ENCODE results near the gene UGT3A2. TPM values are rescaled to one million over a fixed set of nuclear protein-coding genes. Genes with fewer than 3 reads are reported as not detected.

Gene UGT3A2
- polyA plus RNA-seq, 1 experiment: not detected

GRCh38 chr5:36096486-36096885, 29.8 kb upstream of the UGT3A2 start:
- Histone ChIP-seq H3K4me3 (ENCODE audit: low read depth, low read length) (no peak overlapping the region), H3K27me3 (ENCODE audit: control insufficient read depth, insufficient read depth, low read length) (no peaks in the 10 kb centered on the region), H3K9me3 (ENCODE audit: control insufficient read depth, insufficient read depth, low read length) (no peaks in the 10 kb centered on the region), H3K27ac (ENCODE audit: low read depth, low read length) (no peak overlapping the region)
- TF ChIP-seq CTCF (IDR thresholded peaks at IDR 0.05; ENCODE audit: low read depth, low read length): no peak
- CTCF ChIA-PET: interaction anchor here (3.3 kb wide), 1 partner anchor 17 kb away, joined by 25 read pairs; no protein-coding TSS in a partner anchor
- POLR2A ChIA-PET: no interaction called here
- no peak for DNase-seq (ENCODE audit: low read depth, low spot score)

- peak; percentile 47; the same call in 1 of the 2 replicates for TF ChIP-seq CTCF (IDR thresholded peaks at IDR 0.05; ENCODE audit: low read depth, low read length)
- POLR2A ChIA-PET: no interaction called here
Observed at GRCh38 chr5:36089989-36090388, 23.3 kb upstream of the UGT3A2 start.

GRCh38 chr5:36079200-36079781, 12.6 kb upstream of the UGT3A2 start:
- Histone ChIP-seq H3K27ac (ENCODE audit: low read depth, low read length) (no peak overlapping the region), H3K9me3 (ENCODE audit: control insufficient read depth, insufficient read depth, low read length) (no peaks in the 10 kb centered on the region; the same call in 1 of the 2 replicates), H3K27me3 (ENCODE audit: control insufficient read depth, insufficient read depth, low read length) (peaks cover 9% of the 10 kb centered on the region), H3K4me3 (ENCODE audit: low read depth, low read length) (no peak overlapping the region)
- POLR2A ChIA-PET: no interaction called here
- peak; percentile 77 for TF ChIP-seq CTCF (IDR thresholded peaks at IDR 0.05; ENCODE audit: low read depth, low read length)
- peak; percentile 10 for DNase-seq (ENCODE audit: low read depth, low spot score)
- CTCF ChIA-PET: interaction anchor here (0.6 to 2.8 kb wide), 67 partner anchors 10 to 877 kb away, joined by 3 to 77 read pairs (median 5); partner anchors contain the start of genes LMBRD2, RANBP3L, SKP2 and UGT3A2

More at GRCh38 chr5:36089989-36090388, 23.3 kb upstream of the UGT3A2 start:
- Histone ChIP-seq H3K27me3 (ENCODE audit: control insufficient read depth, insufficient read depth, low read length) (no peaks in the 10 kb centered on the region), H3K9me3 (ENCODE audit: control insufficient read depth, insufficient read depth, low read length) (no peaks in the 10 kb centered on the region), H3K4me3 (ENCODE audit: low read depth, low read length) (no peak overlapping the region), H3K27ac (ENCODE audit: low read depth, low read length) (no peak overlapping the region)
- CTCF ChIA-PET: interaction anchor here (0.6 to 9.2 kb wide), 10 partner anchors 8 to 1131 kb away, joined by 3 to 77 read pairs (median 3); no protein-coding TSS in a partner anchor
- no peak for DNase-seq (ENCODE audit: low read depth, low spot score)

GRCh38 chr5:36078430-36078829, 11.7 kb upstream of the UGT3A2 start:
- no peak overlapping the region for H3K4me3 ChIP-seq (ENCODE audit: low read depth, low read length)
- H3K27ac ChIP-seq (ENCODE audit: low read depth, low read length): no peak overlapping the region
- ChIA-PET POLR2A (no interaction called here), CTCF (interaction anchor here (0.6 to 2.8 kb wide), 62 partner anchors 9 to 876 kb away, joined by 3 to 77 read pairs (median 5); partner anchors contain the start of genes LMBRD2, RANBP3L, SKP2 and UGT3A2)
- no peak for DNase-seq (ENCODE audit: low read depth, low spot score)
- no peaks in the 10 kb centered on the region; the same call in 1 of the 2 replicates for H3K9me3 ChIP-seq (ENCODE audit: control insufficient read depth, insufficient read depth, low read length)
- no peak for TF ChIP-seq CTCF (IDR thresholded peaks at IDR 0.05; ENCODE audit: low read depth, low read length)
- H3K27me3 ChIP-seq (ENCODE audit: control insufficient read depth, insufficient read depth, low read length): peaks cover 9% of the 10 kb centered on the region

- POLR2A ChIA-PET: no interaction called here
Observed at GRCh38 chr5:36073595-36074216, 7.0 kb upstream of the UGT3A2 start.

More at GRCh38 chr5:36073595-36074216, 7.0 kb upstream of the UGT3A2 start:
- no peak for DNase-seq (ENCODE audit: low read depth, low spot score)
- Histone ChIP-seq H3K27ac (ENCODE audit: low read depth, low read length) (no peak overlapping the region), H3K9me3 (ENCODE audit: control insufficient read depth, insufficient read depth, low read length) (no peaks in the 10 kb centered on the region; the same call in 1 of the 2 replicates), H3K27me3 (ENCODE audit: control insufficient read depth, insufficient read depth, low read length) (peaks cover 12% of the 10 kb centered on the region), H3K4me3 (ENCODE audit: low read depth, low read length) (no peak overlapping the region)
- 0 out of 2 replicates have a peak, but pooled peaks have one; percentile 14 for TF ChIP-seq CTCF (IDR thresholded peaks at IDR 0.05; ENCODE audit: low read depth, low read length)
- CTCF ChIA-PET: interaction anchor here (1.0 kb wide), 1 partner anchor 232 kb away, joined by 3 read pairs; no protein-coding TSS in a partner anchor
